Glutamatergic neuron (in vitro differentiated cells): ENCODE results near the gene NFASC. TPM values are rescaled to one million over a fixed set of nuclear protein-coding genes. Genes with fewer than 3 reads are reported as not detected.

Source experiments
- DNase-seq: peaks from one replicate; pipeline ENCODE4 v3.0.0; 2022
- H3K27ac Mint-ChIP-seq: one replicate; pipeline ENCODE4 v1.8.0; 2020; ENCODE audit warnings: mild to moderate bottlenecking, mixed read lengths, inconsistent platforms; ENCODE audit not compliant: unreplicated experiment
- H3K27me3 Mint-ChIP-seq: one replicate; pipeline ENCODE4 v1.8.0; 2020; ENCODE audit warnings: mild to moderate bottlenecking, moderate library complexity, mixed read lengths, inconsistent platforms; ENCODE audit not compliant: unreplicated experiment
- H3K36me3 Mint-ChIP-seq: one replicate; pipeline ENCODE4 v1.8.0; 2020; ENCODE audit warnings: mild to moderate bottlenecking, mixed read lengths, inconsistent platforms; ENCODE audit not compliant: unreplicated experiment
- H3K4me1 Mint-ChIP-seq: one replicate; pipeline ENCODE4 v1.8.0; 2020; ENCODE audit warnings: mild to moderate bottlenecking, low read depth, mixed read lengths, inconsistent platforms; ENCODE audit not compliant: unreplicated experiment
- H3K4me3 Mint-ChIP-seq: one replicate; pipeline ENCODE4 v1.8.0; 2020; ENCODE audit warnings: mild to moderate bottlenecking, mixed read lengths, inconsistent platforms; ENCODE audit not compliant: unreplicated experiment
- H3K9me3 Mint-ChIP-seq: one replicate; pipeline ENCODE4 v1.8.0; 2020; ENCODE audit warnings: mild to moderate bottlenecking, moderate library complexity, mixed read lengths, inconsistent platforms; ENCODE audit not compliant: unreplicated experiment
- CTCF ChIP-seq: fragments of 200-600 bp; sonication (generic); IDR thresholded peaks from one replicate; pipeline ENCODE4 v1.5.0; 2021; ENCODE audit not compliant: partially characterized antibody, unreplicated experiment
- total RNA-seq: library from RNA; stranded (reverse); fragmentation: NEBNext Ultra II Directional; extraction: Animal tissue kit (Norgen Biotek cat#: 25700); gene quantifications from one replicate; pipeline ENCODE4 v1.2.1, GENCODE V29; 2021; ENCODE audit not compliant: unreplicated experiment

Gene NFASC
- total RNA-seq, 1 donor from 2014 or later, result 301 TPM

GRCh38 chr1:205047764-205048231 is 177.1 kb downstream of the NFASC start:
- Mint-ChIP-seq H3K27ac (no peak overlapping the region), H3K36me3 (no peaks in the 10 kb centered on the region), H3K27me3 (peaks cover 15% of the 10 kb centered on the region), H3K9me3 (peaks cover 6% of the 10 kb centered on the region), H3K4me1 (peaks cover 49% of the 10 kb centered on the region), H3K4me3 (peak overlapping the region; percentile 11)
- no peak for DNase-seq
- TF ChIP-seq CTCF, result no peak

GRCh38 chr1:205048382-205048781 is 177.7 kb downstream of the NFASC start:
- Mint-ChIP-seq H3K27me3 (peaks cover 19% of the 10 kb centered on the region), H3K9me3 (peaks cover 10% of the 10 kb centered on the region), H3K27ac (peak overlapping the region; percentile 29), H3K4me1 (peaks cover 54% of the 10 kb centered on the region), H3K36me3 (no peaks in the 10 kb centered on the region), H3K4me3 (peak overlapping the region; percentile 64)
- DNase-seq, result no peak
- TF ChIP-seq CTCF, result no peak

- TF ChIP-seq CTCF, result no peak
- no peaks in the 10 kb centered on the region for H3K36me3 Mint-ChIP-seq
- H3K27me3 Mint-ChIP-seq, result peaks cover 18% of the 10 kb centered on the region
- peak overlapping the region; percentile 29 for H3K27ac Mint-ChIP-seq
- H3K4me3 Mint-ChIP-seq, result no peak overlapping the region
- H3K4me1 Mint-ChIP-seq, result peaks cover 63% of the 10 kb centered on the region
- H3K9me3 Mint-ChIP-seq, result peaks cover 10% of the 10 kb centered on the region
- no peak for DNase-seq
Measured at GRCh38 chr1:205049479-205049878, 178.8 kb downstream of the NFASC start.

- H3K27ac Mint-ChIP-seq, result peak overlapping the region; percentile 59
Measured at GRCh38 chr1:205052690-205053089, 182.0 kb downstream of the NFASC start.

GRCh38 chr1:205053296-205053695 is 182.6 kb downstream of the NFASC start:
- Mint-ChIP-seq H3K4me3 (peak overlapping the region; percentile 57), H3K27me3 (peaks cover 22% of the 10 kb centered on the region), H3K4me1 (peaks cover 69% of the 10 kb centered on the region), H3K9me3 (peaks cover 15% of the 10 kb centered on the region), H3K27ac (peak overlapping the region; percentile 15), H3K36me3 (no peaks in the 10 kb centered on the region)
- DNase-seq, result no peak
- no peak for TF ChIP-seq CTCF

More at GRCh38 chr1:205052690-205053089, 182.0 kb downstream of the NFASC start:
- H3K27me3 Mint-ChIP-seq, result peaks cover 22% of the 10 kb centered on the region
- TF ChIP-seq CTCF, result no peak
- peak overlapping the region; percentile 42 for H3K4me3 Mint-ChIP-seq
- peaks cover 73% of the 10 kb centered on the region for H3K4me1 Mint-ChIP-seq
- H3K36me3 Mint-ChIP-seq, result no peaks in the 10 kb centered on the region
- peak; percentile 44 for DNase-seq
- peaks cover 15% of the 10 kb centered on the region for H3K9me3 Mint-ChIP-seq
